ENCODE measurements around the gene TRMT2A.

The TRMT2A gene

GRCh38 chr22:20147237-20147988 lies 30.4 kb upstream of the TRMT2A start:
- no peak for DNase-seq

- no peak for DNase-seq
These were observed 29.8 kb upstream of the TRMT2A start for GRCh38 chr22:20146777-20147176.

GRCh38 chr22:20145832-20146223 lies 28.8 kb upstream of the TRMT2A start:
- DNase-seq, result no peak

GRCh38 chr22:20145206-20145831 lies 28.3 kb upstream of the TRMT2A start:
- DNase-seq, result no peak

- no peak for DNase-seq
These were observed 27.0 kb upstream of the TRMT2A start for GRCh38 chr22:20143883-20144665.

- DNase-seq, result no peak
These were observed 25.9 kb upstream of the TRMT2A start for GRCh38 chr22:20142711-20143621.

GRCh38 chr22:20141186-20142077 lies 24.4 kb upstream of the TRMT2A start:
- DNase-seq, result no peak

- DNase-seq, result no peak
These were observed 23.5 kb upstream of the TRMT2A start for GRCh38 chr22:20140521-20140964.

GRCh38 chr22:20140107-20140445 lies 23.1 kb upstream of the TRMT2A start:
- no peak for DNase-seq

GRCh38 chr22:20139391-20140106 lies 22.5 kb upstream of the TRMT2A start:
- no peak for DNase-seq

- DNase-seq, result no peak
These were observed 21.8 kb upstream of the TRMT2A start for GRCh38 chr22:20138868-20139267.

- no peak for DNase-seq
These were observed 21.4 kb upstream of the TRMT2A start for GRCh38 chr22:20138417-20138738.

- no peak for DNase-seq
These were observed 20.8 kb upstream of the TRMT2A start for GRCh38 chr22:20137671-20138416.

- DNase-seq, result no peak
These were observed 20.1 kb upstream of the TRMT2A start for GRCh38 chr22:20137113-20137512.

- no peak for DNase-seq
These were observed 19.5 kb upstream of the TRMT2A start for GRCh38 chr22:20136603-20136873.

- no peak for DNase-seq
These were observed 19.0 kb upstream of the TRMT2A start for GRCh38 chr22:20135806-20136602.

- DNase-seq, result no peak
These were observed 18.2 kb upstream of the TRMT2A start for GRCh38 chr22:20135265-20135664.

GRCh38 chr22:20133930-20134549 lies 17.0 kb upstream of the TRMT2A start:
- no peak for DNase-seq

- no peak for DNase-seq
These were observed 15.7 kb upstream of the TRMT2A start for GRCh38 chr22:20132686-20133246.
